HS-27A (cell line): ENCODE results near the gene HBQ1.
"Not testable (repeated sequence)": the region's sequence is repeated elsewhere in the genome, so short reads cannot be mapped to it uniquely, and the experiment has no call there.

Source experiments
- DNase-seq: peaks from one replicate; pipeline ENCODE4 v3.0.0-alpha.2; 2012; ENCODE audit warnings: low read depth, missing footprints

The HBQ1 gene

GRCh38 chr16:180101-180675 is at the start of gene HBQ1:
Gene HBQ1 (plus strand): TSS chr16:180459. CDS start chr16:180487, 28 bp downstream.
- DNase-seq = no peak

- DNase-seq = no peak
Observed at GRCh38 chr16:130533-131173, 49.6 kb upstream of the HBQ1 start.

GRCh38 chr16:132120-132519 is 48.1 kb upstream of the HBQ1 start:
- no peak for DNase-seq

- DNase-seq = no peak
Observed at GRCh38 chr16:133716-134115, 46.5 kb upstream of the HBQ1 start.

GRCh38 chr16:138049-138417 is 42.2 kb upstream of the HBQ1 start:
- DNase-seq = no peak

GRCh38 chr16:140175-140857 is 39.9 kb upstream of the HBQ1 start:
- DNase-seq = no peak

GRCh38 chr16:142405-142967 is 37.8 kb upstream of the HBQ1 start:
- DNase-seq = no peak

- DNase-seq = no peak
Observed at GRCh38 chr16:143047-143446, 37.2 kb upstream of the HBQ1 start.

GRCh38 chr16:143456-143855 is 36.8 kb upstream of the HBQ1 start:
- no peak for DNase-seq

- DNase-seq = no peak
Observed at GRCh38 chr16:144797-145252, 35.4 kb upstream of the HBQ1 start.

GRCh38 chr16:146646-147045 is 33.6 kb upstream of the HBQ1 start:
- DNase-seq = no peak

GRCh38 chr16:149024-149660 is 31.1 kb upstream of the HBQ1 start:
- DNase-seq = no peak

GRCh38 chr16:152141-153128 is 27.8 kb upstream of the HBQ1 start, which contains the start of gene HBZ:
Gene HBZ (plus strand): TSS chr16:152644. CDS start chr16:152910, 266 bp downstream.
- no peak for DNase-seq

- not testable (repeated sequence) for DNase-seq
Observed at GRCh38 chr16:153129-153521, 27.1 kb upstream of the HBQ1 start.

- DNase-seq = not testable (repeated sequence)
Observed at GRCh38 chr16:153550-154216, 26.6 kb upstream of the HBQ1 start.

- DNase-seq = no peak
Observed at GRCh38 chr16:154217-155030, 25.8 kb upstream of the HBQ1 start.

GRCh38 chr16:155031-155398 is 25.2 kb upstream of the HBQ1 start:
- DNase-seq = no peak

- DNase-seq = no peak
Observed at GRCh38 chr16:159136-159849, 21.0 kb upstream of the HBQ1 start.

- DNase-seq = not testable (repeated sequence)
Observed at GRCh38 chr16:160242-160641, 20.0 kb upstream of the HBQ1 start.
